GM10248 (cell line): ENCODE results near the gene DEFB121.

Experiments
- CTCF ChIA-PET: fragments of 300-600 bp; sonication (Branson Sonifier 250); formaldehyde crosslinking; extraction: SDS; loops from one replicate; lab custom pipeline; 2021; ENCODE audit warnings: antibody characterized with exemption; lab: Yijun Ruan, JAX
- POLR2A ChIA-PET: fragments of 350-650 bp; sonication (Branson Sonifier 250); formaldehyde crosslinking; extraction: SDS; loops from one replicate; lab custom pipeline; 2020; ENCODE audit warnings: antibody characterized with exemption; lab: Yijun Ruan, JAX
- DNase-seq: peaks from one replicate; pipeline ENCODE4 v3.0.0; 2012; ENCODE audit errors: extremely low spot score
- CTCF ChIP-seq: IDR thresholded peaks from 2 replicates; pipeline ENCODE4 v1.5.1; 2012; ENCODE audit warnings: mild to moderate bottlenecking, low read depth; ENCODE audit errors: extremely low read depth, missing control alignments, control extremely low read depth

Gene DEFB121

GRCh38 chr20:31363295-31363694 lies 42.7 kb downstream of the DEFB121 start:
- POLR2A ChIA-PET = no interaction called here
- no peak for TF ChIP-seq CTCF
- CTCF ChIA-PET = no interaction called here
- DNase-seq = no peak

- no peak for DNase-seq
- ChIA-PET CTCF (no interaction called here), POLR2A (no interaction called here)
- TF ChIP-seq CTCF = no peak
These were observed 50.0 kb downstream of the DEFB121 start for GRCh38 chr20:31355981-31356380.
